GM12801 (cell line): ENCODE results near the gene STARD10.

Experiments used
- CTCF ChIP-seq: IDR thresholded peaks from one replicate; pipeline ENCODE4 v1.5.1; 2011; ENCODE audit warnings: control low read depth; ENCODE audit not compliant: insufficient read length; ENCODE audit errors: extremely low read depth

The STARD10 gene

GRCh38 chr11:72740562-72741428 lies 53.1 kb downstream of the STARD10 start:
- TF ChIP-seq CTCF: no peak

- no peak for TF ChIP-seq CTCF
Observed at GRCh38 chr11:72740060-72740424, 53.8 kb downstream of the STARD10 start.

- no peak for TF ChIP-seq CTCF
Observed at GRCh38 chr11:72739240-72740059, 54.4 kb downstream of the STARD10 start.

- TF ChIP-seq CTCF: no peak
Observed at GRCh38 chr11:72738199-72739141, 55.4 kb downstream of the STARD10 start.

- no peak for TF ChIP-seq CTCF
Observed at GRCh38 chr11:72737336-72737735, 56.5 kb downstream of the STARD10 start.

- no peak for TF ChIP-seq CTCF
Observed at GRCh38 chr11:72736452-72737069, 57.3 kb downstream of the STARD10 start.
